SK-N-MC (cell line): ENCODE data around the gene TMSB10.

Source experiments
- EZH2 ChIP-seq: fragments of 200-600 bp; sonication (generic); IDR thresholded peaks from one replicate; pipeline ENCODE4 v1.6.1; 2017; ENCODE audit warnings: antibody characterized with exemption
- POLR2AphosphoS5 ChIP-seq: IDR thresholded peaks from 2 replicates; pipeline ENCODE4 v1.6.1; 2012; ENCODE audit warnings: mild to moderate bottlenecking, low read depth, low read length, borderline replicate concordance

- TF ChIP-seq EZH2, result no peak
- no peak for TF ChIP-seq POLR2AphosphoS5
These were observed 16.8 kb upstream of the TMSB10 start for GRCh38 chr2:84888401-84889276.
